ENCODE data around the gene MECP2. TPM values are rescaled to one million over a fixed set of nuclear protein-coding genes. Genes with fewer than 3 reads are reported as not detected.
A peak's percentile ranks its signal among the peaks of the same experiment; 100 is the strongest.

MECP2 gene
- total RNA-seq, 2 donors from 2014 or later = 148 to 160 TPM

DNA sequence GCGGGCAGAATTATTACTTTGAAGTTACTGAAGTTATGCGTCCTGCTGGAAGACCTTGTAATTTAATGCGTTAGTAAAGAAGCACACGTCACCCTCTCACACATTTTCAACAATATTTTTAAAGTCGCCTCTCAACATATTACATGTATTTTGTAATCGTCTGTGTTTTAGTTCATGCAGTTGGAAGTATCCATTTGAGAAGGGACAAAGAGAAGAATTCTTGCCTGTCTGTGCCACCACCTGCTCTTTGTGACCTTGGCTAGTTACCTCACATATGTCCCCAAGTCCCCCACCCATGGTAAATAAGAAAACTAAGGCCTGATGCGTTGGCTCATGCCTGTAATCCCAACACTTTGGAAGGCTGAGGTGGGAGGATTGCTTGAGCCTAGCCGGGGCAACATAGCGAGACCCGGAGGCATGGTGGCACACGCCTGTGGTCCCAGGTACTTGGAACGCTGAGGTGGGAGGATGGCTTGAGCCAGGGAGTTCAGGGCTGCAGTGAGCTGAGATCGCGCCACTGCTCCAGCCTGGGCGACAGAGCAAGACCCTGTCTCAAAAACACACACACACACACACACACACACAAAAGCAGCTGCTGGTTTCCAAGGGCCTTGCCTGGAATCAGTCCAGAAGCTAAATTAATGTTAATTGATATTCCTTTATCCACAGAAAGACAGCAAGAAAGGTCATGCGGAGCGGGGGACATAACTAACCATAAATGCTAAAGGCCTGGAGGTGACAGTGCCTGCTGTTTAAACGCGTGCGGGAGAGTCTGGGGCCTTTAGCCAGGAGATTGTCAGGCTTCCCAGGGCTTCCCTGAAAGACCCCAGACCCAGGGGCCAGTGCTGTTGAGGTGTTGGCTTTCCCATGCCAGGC, 124.2 kb downstream of the MECP2 start:
- H3K27me3 Mint-ChIP-seq = no peaks in the 10 kb centered on the region

DNA sequence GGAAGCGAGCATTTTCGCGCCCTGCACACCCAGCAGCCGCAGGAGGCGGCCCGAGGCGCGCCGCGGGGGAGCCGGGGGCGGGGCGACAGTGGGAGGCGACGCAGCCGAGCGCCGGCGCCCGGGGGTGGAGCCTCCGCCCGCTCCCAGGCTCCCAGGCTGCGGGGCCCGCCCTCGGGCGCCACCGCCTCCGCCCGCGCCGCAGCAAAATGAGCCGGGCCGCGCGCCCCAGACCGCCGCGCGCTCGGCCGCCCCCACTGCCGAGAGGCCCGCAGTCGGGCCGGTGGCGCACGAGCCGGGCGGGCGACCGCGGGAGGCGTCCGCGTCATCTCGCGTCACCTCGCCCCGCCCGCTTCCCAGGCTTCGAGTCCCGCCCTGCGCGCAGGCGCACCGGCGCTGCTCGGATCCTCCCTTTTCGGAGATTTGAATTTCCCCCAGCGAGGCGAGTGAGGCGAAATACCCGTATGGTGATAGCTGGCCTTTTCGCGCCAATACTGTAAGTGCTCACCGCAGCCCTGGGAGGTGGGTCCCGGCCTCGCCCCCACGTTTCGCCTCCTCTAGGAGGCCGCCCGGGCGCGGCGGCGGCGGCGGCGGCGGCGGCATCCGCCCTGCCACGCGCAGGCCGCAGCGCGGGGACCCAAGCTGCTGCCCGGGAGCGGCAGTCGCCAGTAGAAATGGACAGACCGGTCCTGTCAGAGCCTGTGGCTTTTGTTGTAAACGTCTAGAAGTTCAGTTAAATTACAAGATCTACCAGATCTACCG, 125.0 kb downstream of the MECP2 start, which contains the start of gene TMEM187:
TSS of gene TMEM187 (plus strand) at position 387 of the 759 bp plus-strand sequence. CDS start 9,309 bp downstream, outside the sequence.
- H3K9me3 ChIP-seq (ENCODE audit: control insufficient read depth, low read length, poor library complexity, severe bottlenecking) = no peaks in the 10 kb centered on the region
- Mint-ChIP-seq H3K36me3 (ENCODE audit: low read depth) (peaks cover 2% of the 10 kb centered on the region), H3K4me3 (peak within 1 kb of the TSS; percentile 99), H3K27ac (peak within 1 kb of the TSS; percentile 99), H3K4me1 (peaks cover 20% of the 10 kb centered on the region), H3K27me3 (no peaks in the 10 kb centered on the region)
- peak; percentile 77 to 83 (median 81) for DNase-seq
- peak; percentile 62 for ATAC-seq

More for the DNA sequence above, 124.2 kb downstream of the MECP2 start:
- Mint-ChIP-seq H3K4me1 (peaks cover 13% of the 10 kb centered on the region), H3K4me3 (peak overlapping the region; percentile 85), H3K27ac (peak overlapping the region; percentile 81), H3K36me3 (ENCODE audit: low read depth) (peaks cover 2% of the 10 kb centered on the region)
- DNase-seq (no peak), ATAC-seq (no peak)
- no peaks in the 10 kb centered on the region for H3K9me3 ChIP-seq (ENCODE audit: control insufficient read depth, low read length, poor library complexity, severe bottlenecking)

Other genes with a start within 250 kb of the MECP2 start
- 1 to 10 TPM; 2.3 to 3.9 TPM for gene L1CAM, start 211.5 kb downstream of the MECP2 start, total RNA-seq
- not detected for gene AVPR2, start 193.0 kb downstream of the MECP2 start, total RNA-seq
- 100 to 1,000 TPM; 374 to 404 TPM for gene ARHGAP4, start 171.5 kb downstream of the MECP2 start, total RNA-seq
- 10 to 100 TPM; 42.8 to 48.5 TPM for gene NAA10, start 162.7 kb downstream of the MECP2 start, total RNA-seq
- 10 to 100 TPM in 1 of 2 donors, 1 to 10 TPM in 1; 8.8 to 11.5 TPM for gene RENBP, start 153.1 kb downstream of the MECP2 start, total RNA-seq
- gene HCFC1, start 125.9 kb downstream of the MECP2 start, total RNA-seq = 10 to 100 TPM; 65.7 to 65.8 TPM
- gene TMEM187, start 125.0 kb downstream of the MECP2 start, total RNA-seq = 1 to 10 TPM; 2.4 to 3.0 TPM
- gene IRAK1, start 77.8 kb downstream of the MECP2 start, total RNA-seq = 10 to 100 TPM; 75.3 to 92.5 TPM
- not detected for gene OPN1LW, start 46.5 kb upstream of the MECP2 start, total RNA-seq
- not detected for gene OPN1MW, start 84.9 kb upstream of the MECP2 start, total RNA-seq
- not detected for gene OPN1MW2, start 122.0 kb upstream of the MECP2 start, total RNA-seq
- not detected for gene OPN1MW3, start 159.9 kb upstream of the MECP2 start, total RNA-seq
- not detected for gene TEX28, start 197.4 kb upstream of the MECP2 start, total RNA-seq
- 1 to 10 TPM; 3.0 to 4.2 TPM for gene TKTL1, start 198.1 kb upstream of the MECP2 start, total RNA-seq